Lung (tissue), 12 donors: ENCODE measurements around the gene BTNL9. TPM values are rescaled to one million over a fixed set of nuclear protein-coding genes. Genes with fewer than 3 reads are reported as not detected.

ENCODE experiments used
- ATAC-seq: fragments of 200-7000 bp; cut with Tn5 transposase; one replicate; pipeline ENCODE4 v1.9.1; 2020; ENCODE audit warnings: moderate number of reproducible peaks; ENCODE audit not compliant: insufficient read depth, low FRiP score
- DNase-seq, 3 donors: peaks; one replicate each; pipeline ENCODE4 v3.0.0-alpha.2; 2013 to 2017
- H3K27ac ChIP-seq, 2 donors: one replicate each; pipeline ENCODE4 v1.5.1; 2013; ENCODE audit warnings: mild to moderate bottlenecking in 2 of 2, moderate library complexity in 2 of 2, control low read depth in 1 of 2, inconsistent platforms in 1 of 2, low read depth in 1 of 2, low read length in 1 of 2
- H3K27me3 ChIP-seq, 3 donors: one replicate each; pipeline ENCODE4 v1.5.1; 2013; ENCODE audit warnings: low read length in 2 of 3; ENCODE audit not compliant: control insufficient read depth in 3 of 3, insufficient read depth in 3 of 3
- H3K36me3 ChIP-seq, 4 donors: one replicate each; pipeline ENCODE4 v1.5.1; 2013; ENCODE audit warnings: low read length in 4 of 4, mild to moderate bottlenecking in 1 of 4, moderate library complexity in 1 of 4; ENCODE audit not compliant: control insufficient read depth in 4 of 4, insufficient read depth in 4 of 4
- H3K4me1 ChIP-seq, 5 donors: one replicate each; pipeline ENCODE4 v1.5.1; 2013; ENCODE audit warnings: low read length in 5 of 5, mild to moderate bottlenecking in 2 of 5, moderate library complexity in 1 of 5; ENCODE audit not compliant: control insufficient read depth in 5 of 5, insufficient read depth in 5 of 5
- H3K4me3 ChIP-seq: one replicate; pipeline ENCODE4 v1.5.1; 2013; ENCODE audit warnings: mild to moderate bottlenecking, control low read depth, moderate library complexity
- H3K9ac ChIP-seq, 2 donors: one replicate each; pipeline ENCODE4 v1.5.1; 2013; ENCODE audit warnings: low read length in 2 of 2, control low read depth in 1 of 2; ENCODE audit not compliant: insufficient read depth in 1 of 2
- H3K9me3 ChIP-seq, 4 donors: one replicate each; pipeline ENCODE4 v1.5.1; 2013; ENCODE audit warnings: low read length in 3 of 4, mild to moderate bottlenecking in 1 of 4, moderate library complexity in 1 of 4; ENCODE audit not compliant: control insufficient read depth in 4 of 4, insufficient read depth in 3 of 4
- CTCF ChIP-seq: IDR thresholded peaks from 2 replicates; pipeline ENCODE4 v1.5.1; 2012; ENCODE audit warnings: mild to moderate bottlenecking; ENCODE audit errors: control extremely low read depth, extremely low read depth
- WGBS, 2 donors: extraction: QIAGEN DNeasy Blood & Tissue Kit; methylation state at CpG; one replicate each; pipeline ENCODE4 v1.1.7; 2013; 5-methylcytosine and 5-hydroxymethylcytosine counted together
- polyA plus RNA-seq, 2 donors: library from polyadenylated mRNA; stranded (reverse); fragments of 200-250 nt; gene quantifications; one replicate each; pipeline ENCODE4 v1.2.1, GENCODE V29; 2013
- total RNA-seq, 2 donors: library from RNA; depleted of rRNA in 1 of 2; stranded (reverse); fragments of >200 nt in 1 of 2; gene quantifications; one replicate each; pipeline ENCODE4 v1.2.1, GENCODE V29; 2014 to 2021
- donor health status: control.
- donor health status: control.
- donor health status: Bipolar disorder and iron deficiency.
- donor health status: healthy.
- donor health status: DM: yes; HTN: yes; CAD: no.

BTNL9 gene
- total and polyA plus RNA-seq, 4 donors, result 23.5 to 73.1 (median 62.3) TPM

- no peak for DNase-seq
- no peak overlapping the region for H3K27ac ChIP-seq
- H3K36me3 ChIP-seq, result no peaks in the 10 kb centered on the region
- no peak for ATAC-seq
- no peaks in the 10 kb centered on the region for H3K4me1 ChIP-seq
- WGBS, 2 donors, result 55 to 80% methylated on average over 1 of the region's 1 CpG
- no peak overlapping the region for H3K9ac ChIP-seq
- no peak for TF ChIP-seq CTCF
- H3K27me3 ChIP-seq, result no peaks in the 10 kb centered on the region
- peaks cover 0 to 19% (median 15%) of the 10 kb centered on the region in 4 donors for H3K9me3 ChIP-seq
- no peak overlapping the region for H3K4me3 ChIP-seq
Observed at GRCh38 chr5:181024245-181025064, 15.6 kb upstream of the BTNL9 start.

- Histone ChIP-seq H3K9ac (no peak overlapping the region), H3K27me3 (no peaks in the 10 kb centered on the region), H3K4me1 (no peaks in the 10 kb centered on the region), H3K27ac (no peak overlapping the region), H3K9me3 (peaks cover 0 to 11% (median 10%) of the 10 kb centered on the region in 4 donors), H3K4me3 (no peak overlapping the region), H3K36me3 (no peaks in the 10 kb centered on the region)
- TF ChIP-seq CTCF, result no peak
- ATAC-seq, result no peak
- 85 to 94% methylated on average over 11 of the region's 11 CpGs for WGBS, 2 donors
- no peak for DNase-seq
Observed at GRCh38 chr5:181027452-181028031, 12.5 kb upstream of the BTNL9 start.

GRCh38 chr5:181028032-181028819 lies 11.8 kb upstream of the BTNL9 start:
- TF ChIP-seq CTCF, result no peak
- Histone ChIP-seq H3K9ac (no peak overlapping the region), H3K4me3 (no peak overlapping the region), H3K9me3 (peaks cover 0 to 11% (median 9%) of the 10 kb centered on the region in 4 donors), H3K27ac (no peak overlapping the region), H3K4me1 (no peaks in the 10 kb centered on the region), H3K27me3 (no peaks in the 10 kb centered on the region), H3K36me3 (no peaks in the 10 kb centered on the region)
- WGBS, 2 donors, result 83 to 85% methylated on average over 26 of the region's 26 CpGs
- no peak for DNase-seq
- no peak for ATAC-seq
